ENCODE results near the gene GLT6D1.

Gene GLT6D1

GRCh38 chr9:135608294-135608998, 30.9 kb downstream of the GLT6D1 start:
- no peak for DNase-seq (ENCODE audit: low read depth in 2 of 2)

GRCh38 chr9:135607401-135608293, 31.7 kb downstream of the GLT6D1 start:
- DNase-seq (ENCODE audit: low read depth in 2 of 2): no peak

DNA sequence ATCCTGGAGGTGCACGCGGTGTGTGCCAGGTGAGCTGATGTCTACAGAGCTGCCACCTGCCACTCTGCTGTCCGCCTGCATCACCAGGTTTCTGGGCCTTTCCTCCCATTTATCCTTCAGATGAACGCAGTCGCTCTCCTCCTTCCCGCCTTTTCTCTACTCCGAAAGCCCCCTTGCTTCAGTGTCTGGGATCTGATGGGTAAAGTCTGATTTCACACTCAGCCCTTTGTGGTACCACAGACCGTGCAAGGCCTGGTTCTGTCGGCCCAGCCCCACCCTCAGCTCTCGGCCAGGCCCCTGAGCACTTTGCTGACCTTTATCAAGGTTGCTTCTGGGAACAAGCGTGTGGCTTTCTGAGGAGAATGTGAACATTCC, 32.5 kb downstream of the GLT6D1 start:
- no peak for DNase-seq (ENCODE audit: low read depth in 2 of 2)

DNA sequence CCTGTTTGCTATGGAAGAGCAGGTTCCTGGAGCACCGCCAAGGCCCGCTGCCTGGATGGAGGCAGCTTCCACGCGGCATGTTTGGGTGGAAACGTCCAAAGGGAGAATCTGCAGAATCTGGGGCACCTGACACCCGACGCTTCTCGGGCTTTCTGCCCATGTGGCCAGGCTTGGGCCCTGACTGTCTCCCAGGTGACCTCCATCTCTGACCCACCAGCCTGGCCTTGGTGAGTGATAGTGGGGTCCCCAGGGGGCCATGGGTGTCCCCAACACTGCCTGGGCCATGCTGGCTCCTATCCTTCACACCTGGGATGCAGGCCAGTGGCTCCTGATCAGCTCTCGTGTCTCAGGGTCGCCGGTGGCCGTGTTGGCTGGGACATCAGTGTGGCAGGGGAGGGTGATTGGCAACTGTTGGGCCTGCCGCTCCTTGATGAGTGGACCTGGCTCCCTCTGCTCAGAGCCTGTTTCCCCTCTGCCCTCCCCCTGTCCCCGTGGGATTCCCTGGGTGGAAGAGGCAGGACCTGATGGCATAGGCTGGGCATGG, 34.0 kb downstream of the GLT6D1 start:
- no peak for DNase-seq (ENCODE audit: low read depth in 2 of 2)

DNA sequence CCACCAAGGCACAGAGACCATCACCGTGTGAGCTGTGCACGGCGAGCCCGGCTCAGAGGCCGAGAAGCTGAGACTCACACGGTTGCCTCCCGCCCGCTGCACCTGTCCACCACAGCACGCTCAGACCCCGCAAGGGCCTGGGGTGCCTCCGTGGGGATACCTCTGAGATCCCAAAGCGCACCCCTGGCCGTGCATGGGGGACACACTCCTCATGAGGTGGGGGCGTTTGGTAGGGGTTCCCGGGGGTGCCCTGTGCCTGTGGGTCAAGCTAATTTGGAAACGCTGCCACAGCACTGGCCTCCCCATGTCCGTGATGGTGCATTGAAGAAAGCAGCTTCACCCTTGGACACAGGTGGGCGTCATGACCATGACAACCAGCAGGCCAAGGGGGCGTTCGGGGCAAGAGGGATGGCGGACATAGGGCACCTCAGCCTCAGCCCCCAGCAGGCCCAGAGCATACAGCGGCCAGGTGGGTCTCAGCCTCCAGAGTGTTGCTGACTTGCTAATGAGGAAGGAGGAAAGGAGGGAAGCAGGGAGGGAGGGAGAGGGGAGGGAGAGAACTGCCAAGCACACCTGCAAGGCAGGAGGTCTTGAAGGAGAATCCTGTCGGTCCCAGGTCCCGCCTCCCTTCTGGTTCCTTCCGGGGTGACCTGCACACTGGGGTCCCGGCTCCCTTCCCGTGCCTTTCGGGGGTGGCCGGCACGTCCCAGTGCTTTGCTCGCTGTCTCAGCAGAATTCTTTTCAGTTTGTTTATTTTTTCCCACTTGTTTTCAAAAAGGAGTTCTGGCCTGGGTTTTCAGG, 34.7 kb downstream of the GLT6D1 start:
- DNase-seq (ENCODE audit: low read depth in 2 of 2): no peak

GRCh38 chr9:135602789-135603481, 36.4 kb downstream of the GLT6D1 start:
- DNase-seq (ENCODE audit: low read depth in 2 of 2): peak; percentile 17 to 51

- DNase-seq (ENCODE audit: low read depth in 2 of 2): no peak
Observed at GRCh38 chr9:135601988-135602387, 37.4 kb downstream of the GLT6D1 start.

- DNase-seq (ENCODE audit: low read depth in 2 of 2): no peak
Observed at GRCh38 chr9:135600296-135600817, 39.0 kb downstream of the GLT6D1 start.

DNA sequence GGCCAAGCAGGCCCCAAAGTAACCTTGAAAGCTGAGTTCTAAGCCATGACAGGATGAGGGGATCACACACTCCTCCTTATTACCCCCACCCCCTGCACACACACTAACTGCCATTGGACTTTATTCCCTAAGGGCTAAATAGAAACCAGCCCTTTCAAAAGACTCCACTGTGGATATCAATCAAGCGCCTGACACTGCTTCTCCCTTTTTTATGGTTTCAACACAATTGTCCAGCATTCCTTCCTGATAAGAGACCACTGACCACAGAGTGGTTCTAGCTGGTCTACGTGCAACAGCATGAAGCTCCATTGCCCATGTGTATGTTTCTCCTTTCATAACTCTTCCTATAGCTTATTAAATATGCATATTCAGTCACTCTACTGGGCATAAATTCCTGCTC, 43.1 kb downstream of the GLT6D1 start:
- no peak for DNase-seq (ENCODE audit: low read depth in 2 of 2)

DNA sequence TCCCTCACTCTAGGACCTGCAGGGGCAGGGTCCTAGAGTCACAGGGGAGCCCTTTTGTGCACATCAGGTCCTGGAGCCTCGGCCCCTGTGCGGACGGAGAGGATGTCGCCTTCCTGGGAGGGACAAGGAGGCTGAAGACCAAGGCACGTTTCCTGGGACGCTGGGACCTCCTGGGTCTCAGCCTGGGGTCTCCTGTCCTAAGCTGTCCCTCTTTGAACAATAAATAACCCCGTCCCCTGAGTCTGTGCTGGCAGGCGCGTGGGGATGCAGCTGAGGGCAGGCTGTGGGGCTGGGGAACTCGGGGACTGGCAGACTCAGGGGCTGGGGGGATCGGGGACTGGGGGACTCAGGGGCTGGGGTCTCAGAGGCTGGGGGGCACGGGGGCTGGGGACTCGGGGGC, 46.7 kb downstream of the GLT6D1 start:
- DNase-seq (ENCODE audit: low read depth in 2 of 2): no peak

DNA sequence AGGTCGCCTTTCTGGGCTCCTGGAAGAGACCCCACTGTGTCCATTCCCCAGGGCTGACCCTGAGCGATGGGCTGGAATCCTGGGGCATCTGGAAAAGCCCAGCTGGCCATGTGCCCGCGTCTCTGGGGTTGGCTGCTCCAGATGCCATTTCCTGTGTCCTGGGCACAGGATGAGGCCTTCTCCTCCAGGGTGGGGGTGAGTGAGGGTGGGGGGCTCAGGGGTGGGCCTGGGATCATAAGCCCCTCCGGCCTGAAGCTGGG, 47.1 kb downstream of the GLT6D1 start:
- no peak for DNase-seq (ENCODE audit: low read depth in 2 of 2)

DNA sequence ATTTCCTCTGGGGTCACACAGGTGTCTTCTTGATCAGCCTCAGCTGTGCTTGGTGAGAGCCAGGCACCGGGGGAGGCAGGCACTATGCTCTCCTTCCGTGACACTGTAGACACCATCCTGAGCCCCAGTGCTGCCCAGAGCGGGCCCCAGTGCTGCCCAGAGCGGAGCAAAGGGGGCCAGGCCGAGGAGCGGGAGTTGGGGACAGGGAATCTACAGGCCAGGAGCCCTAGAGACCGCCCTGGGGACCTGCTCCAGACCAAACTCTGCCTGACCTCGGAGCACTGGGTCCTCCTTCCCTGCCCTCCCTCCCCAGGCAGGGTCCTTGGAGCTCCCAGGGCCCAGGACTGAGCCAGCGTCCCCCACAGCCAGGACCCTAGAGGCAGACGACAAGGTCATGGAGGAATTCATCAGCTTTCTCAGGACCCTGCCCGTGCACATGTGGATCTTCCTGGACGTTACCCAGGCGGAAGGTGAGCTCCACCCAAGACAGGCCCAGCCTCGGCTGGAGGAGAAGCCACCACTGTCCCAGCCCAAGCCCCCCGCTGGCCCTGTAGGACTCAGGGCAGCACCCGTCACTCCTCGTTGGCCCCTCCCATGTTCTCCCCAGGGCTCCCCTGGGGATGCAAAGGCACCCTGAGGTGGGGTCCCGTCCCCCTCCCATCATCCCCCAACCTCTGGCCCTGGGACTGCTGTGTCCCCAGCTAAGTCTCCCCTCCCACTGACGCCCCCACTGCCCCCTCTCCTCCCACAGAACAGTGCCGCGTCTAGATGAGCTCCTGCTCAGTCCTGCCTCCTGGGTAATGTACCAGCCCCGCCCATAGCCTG, 47.6 kb downstream of the GLT6D1 start:
- DNase-seq (ENCODE audit: low read depth in 2 of 2): no peak

DNA sequence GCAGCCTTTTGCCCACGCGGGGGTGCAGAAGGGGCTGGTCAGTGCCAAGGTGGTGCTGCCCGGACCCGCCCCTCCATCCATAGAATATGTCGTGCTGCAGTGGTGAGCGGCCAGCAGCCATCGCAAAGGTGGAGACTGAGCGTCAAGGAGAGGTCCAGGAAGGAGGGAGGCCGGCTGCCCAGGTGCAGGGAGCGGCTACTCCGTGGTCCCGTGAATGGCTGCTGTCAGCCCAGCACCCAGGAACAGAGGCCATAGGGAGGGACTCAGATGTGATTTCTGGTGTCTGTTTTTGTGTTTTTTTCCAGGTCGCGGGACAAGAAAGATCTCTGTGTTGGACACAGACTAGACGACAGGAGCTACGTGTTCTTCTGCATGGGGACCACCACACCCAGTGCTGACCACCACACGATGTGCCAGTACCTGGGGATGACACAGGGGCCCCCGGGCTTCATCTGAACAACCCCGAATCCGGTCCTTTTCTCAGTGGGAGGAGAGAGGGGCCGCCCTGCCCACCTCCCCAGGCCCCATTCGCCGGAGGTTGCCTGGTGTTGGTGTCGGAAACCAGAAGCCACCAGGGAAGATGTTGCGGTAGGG, 48.8 kb downstream of the GLT6D1 start:
- DNase-seq (ENCODE audit: low read depth in 2 of 2): no peak

- DNase-seq (ENCODE audit: low read depth in 2 of 2): no peak
Observed at GRCh38 chr9:135589596-135590485, 49.5 kb downstream of the GLT6D1 start.

GRCh38 chr9:135588886-135589595, 50.3 kb downstream of the GLT6D1 start:
- DNase-seq (ENCODE audit: low read depth in 2 of 2): no peak

DNA sequence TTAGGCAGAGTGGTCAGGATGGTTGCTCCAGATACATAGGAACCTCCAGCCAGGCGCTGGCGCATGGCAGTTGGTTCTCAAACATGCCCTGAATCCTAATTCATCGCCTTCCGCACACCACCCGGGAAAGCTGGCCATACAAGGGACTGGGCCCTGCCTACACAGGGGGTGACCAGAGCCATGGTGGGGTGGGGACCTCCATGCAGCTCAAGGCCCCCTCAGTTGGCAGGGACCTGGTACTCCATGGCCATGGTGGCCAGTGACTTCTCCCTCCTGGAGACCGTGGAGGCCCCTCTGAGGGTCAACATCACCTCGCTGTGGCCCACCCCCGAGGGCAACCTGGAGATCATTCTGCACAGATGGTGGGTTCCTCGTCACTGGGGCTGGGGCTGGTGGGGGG, 51.0 kb downstream of the GLT6D1 start:
- DNase-seq (ENCODE audit: low read depth in 2 of 2): no peak

DNA sequence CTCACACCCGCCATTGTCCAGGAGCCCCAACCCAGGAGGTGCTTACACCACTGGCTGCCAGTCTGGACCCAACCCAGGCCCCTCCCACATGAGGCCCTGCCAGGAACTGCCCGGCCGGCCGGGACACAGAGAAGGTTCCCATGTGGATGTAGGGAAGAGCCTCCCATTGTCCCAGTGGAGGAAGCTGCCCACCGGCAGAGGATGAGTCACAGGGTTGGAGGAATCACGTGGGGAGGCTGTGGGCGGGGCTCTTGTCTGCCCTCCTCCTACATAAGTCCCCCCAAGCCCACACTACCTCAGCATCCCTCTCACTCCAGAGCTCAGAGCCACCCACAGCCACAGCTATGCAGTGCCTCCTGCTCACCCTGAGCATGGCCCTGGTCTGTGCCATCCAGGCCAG, 51.7 kb downstream of the GLT6D1 start:
- no peak for DNase-seq (ENCODE audit: low read depth in 2 of 2)

- no peak for DNase-seq (ENCODE audit: low read depth in 2 of 2)
Observed at GRCh38 chr9:135586601-135587109, 52.7 kb downstream of the GLT6D1 start.

Data from stimulated activated CD4-positive, alpha-beta T cell treated with anti-CD3 and anti-CD28 coated beads, Interleukin-15, amount 100 ng/mL, for 48 hours (primary cell).